ENCODE results near the gene NTS. TPM values are rescaled to one million over a fixed set of nuclear protein-coding genes. Genes with fewer than 3 reads are reported as not detected.
A peak's percentile ranks its signal among the peaks of the same experiment; 100 is the strongest.

Gene NTS
- total RNA-seq, 1 experiment from 2014 or later = 21.9 TPM

DNA sequence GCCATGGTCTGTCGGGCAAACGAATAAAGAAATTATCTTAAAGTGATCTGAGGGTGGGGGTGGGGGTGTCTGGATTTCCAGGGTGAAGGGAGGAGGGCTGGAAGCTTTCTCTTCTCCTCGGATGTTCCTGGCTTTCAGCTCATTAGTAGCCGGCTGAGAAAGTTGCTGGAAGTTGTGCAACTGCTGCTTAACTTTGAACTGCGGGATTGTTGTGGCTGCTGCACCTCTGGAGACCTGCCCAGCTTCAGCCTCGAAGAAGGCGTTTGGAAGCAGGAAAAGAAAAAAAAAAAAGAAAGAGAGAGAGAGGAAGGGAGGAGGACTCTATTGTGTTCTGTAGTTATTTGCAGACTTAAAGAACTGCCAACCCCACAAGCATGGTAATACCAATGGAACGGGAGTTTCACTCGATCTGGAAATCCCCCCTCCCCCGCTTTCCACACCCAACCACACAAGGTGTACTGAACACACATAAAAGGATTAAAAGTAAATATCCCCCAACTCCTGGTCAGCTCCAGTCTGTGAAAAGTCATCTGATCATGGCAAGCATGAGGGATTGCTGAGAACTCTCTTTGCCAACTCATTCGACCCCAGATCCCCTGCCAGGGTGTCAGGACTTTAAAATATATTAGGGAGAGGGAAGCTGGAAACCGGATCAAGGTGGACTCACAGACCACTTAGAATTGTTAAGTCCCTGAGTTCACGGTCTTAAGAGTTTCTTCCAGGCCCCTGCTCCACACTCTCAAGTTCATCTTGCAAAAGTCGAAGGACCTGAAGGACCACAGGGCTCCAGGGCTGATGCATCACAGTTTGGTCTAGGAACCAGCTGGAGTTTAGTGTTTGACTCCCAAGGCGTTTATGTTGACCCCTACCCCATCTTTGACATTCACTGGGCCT, 37.7 kb upstream of the NTS start, which contains the start of gene RASSF9:
RASSF9 (minus strand) TSS at position 213 of the 894 bp plus-strand sequence; CDS start at position 5, 208 bp downstream.
- Mint-ChIP-seq H3K36me3 (no peaks in the 10 kb centered on the region), H3K4me1 (peaks cover 27% of the 10 kb centered on the region), H3K9me3 (no peaks in the 10 kb centered on the region), H3K4me3 (peak within 1 kb of the TSS; percentile 54), H3K27me3 (ENCODE audit: low read depth) (no peaks in the 10 kb centered on the region), H3K27ac (peak within 1 kb of the TSS; percentile 90)
- ATAC-seq = peak; percentile 38
- CTCF ChIA-PET = interaction anchor here (1.1 to 1.5 kb wide), 2 partner anchors 10 to 31 kb away, joined by 3 to 9 read pairs; no protein-coding TSS in a partner anchor
- DNase-seq (ENCODE audit: low spot score) = no peak
- no peak for TF ChIP-seq EMX1 (CRISPR knock-in tag; IDR thresholded peaks at IDR 0.05)
- TF ChIP-seq ESRRA (CRISPR knock-in tag; IDR thresholded peaks at IDR 0.05; ENCODE audit: borderline replicate concordance) = no peak
- TF ChIP-seq, protein P1, sequence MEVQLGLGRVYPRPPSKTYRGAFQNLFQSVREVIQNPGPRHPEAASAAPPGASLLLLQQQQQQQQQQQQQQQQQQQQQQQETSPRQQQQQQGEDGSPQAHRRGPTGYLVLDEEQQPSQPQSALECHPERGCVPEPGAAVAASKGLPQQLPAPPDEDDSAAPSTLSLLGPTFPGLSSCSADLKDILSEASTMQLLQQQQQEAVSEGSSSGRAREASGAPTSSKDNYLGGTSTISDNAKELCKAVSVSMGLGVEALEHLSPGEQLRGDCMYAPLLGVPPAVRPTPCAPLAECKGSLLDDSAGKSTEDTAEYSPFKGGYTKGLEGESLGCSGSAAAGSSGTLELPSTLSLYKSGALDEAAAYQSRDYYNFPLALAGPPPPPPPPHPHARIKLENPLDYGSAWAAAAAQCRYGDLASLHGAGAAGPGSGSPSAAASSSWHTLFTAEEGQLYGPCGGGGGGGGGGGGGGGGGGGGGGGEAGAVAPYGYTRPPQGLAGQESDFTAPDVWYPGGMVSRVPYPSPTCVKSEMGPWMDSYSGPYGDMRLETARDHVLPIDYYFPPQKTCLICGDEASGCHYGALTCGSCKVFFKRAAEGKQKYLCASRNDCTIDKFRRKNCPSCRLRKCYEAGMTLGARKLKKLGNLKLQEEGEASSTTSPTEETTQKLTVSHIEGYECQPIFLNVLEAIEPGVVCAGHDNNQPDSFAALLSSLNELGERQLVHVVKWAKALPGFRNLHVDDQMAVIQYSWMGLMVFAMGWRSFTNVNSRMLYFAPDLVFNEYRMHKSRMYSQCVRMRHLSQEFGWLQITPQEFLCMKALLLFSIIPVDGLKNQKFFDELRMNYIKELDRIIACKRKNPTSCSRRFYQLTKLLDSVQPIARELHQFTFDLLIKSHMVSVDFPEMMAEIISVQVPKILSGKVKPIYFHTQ (CRISPR knock-in tag; IDR thresholded peaks at IDR 0.05) = no peak
- TF ChIP-seq, protein P2, sequence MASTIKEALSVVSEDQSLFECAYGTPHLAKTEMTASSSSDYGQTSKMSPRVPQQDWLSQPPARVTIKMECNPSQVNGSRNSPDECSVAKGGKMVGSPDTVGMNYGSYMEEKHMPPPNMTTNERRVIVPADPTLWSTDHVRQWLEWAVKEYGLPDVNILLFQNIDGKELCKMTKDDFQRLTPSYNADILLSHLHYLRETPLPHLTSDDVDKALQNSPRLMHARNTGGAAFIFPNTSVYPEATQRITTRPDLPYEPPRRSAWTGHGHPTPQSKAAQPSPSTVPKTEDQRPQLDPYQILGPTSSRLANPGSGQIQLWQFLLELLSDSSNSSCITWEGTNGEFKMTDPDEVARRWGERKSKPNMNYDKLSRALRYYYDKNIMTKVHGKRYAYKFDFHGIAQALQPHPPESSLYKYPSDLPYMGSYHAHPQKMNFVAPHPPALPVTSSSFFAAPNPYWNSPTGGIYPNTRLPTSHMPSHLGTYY (CRISPR knock-in tag; IDR thresholded peaks at IDR 0.05) = no peak
- TF ChIP-seq CREM (CRISPR knock-in tag; IDR thresholded peaks at IDR 0.05) = no peak
- TF ChIP-seq GRHL2 (CRISPR knock-in tag; IDR thresholded peaks at IDR 0.05; ENCODE audit: insufficient replicate concordance, severe bottlenecking) = no peak
- TF ChIP-seq TCF7 (CRISPR knock-in tag; IDR thresholded peaks at IDR 0.05; ENCODE audit: low read depth) = no peak
- TF ChIP-seq, protein P3, sequence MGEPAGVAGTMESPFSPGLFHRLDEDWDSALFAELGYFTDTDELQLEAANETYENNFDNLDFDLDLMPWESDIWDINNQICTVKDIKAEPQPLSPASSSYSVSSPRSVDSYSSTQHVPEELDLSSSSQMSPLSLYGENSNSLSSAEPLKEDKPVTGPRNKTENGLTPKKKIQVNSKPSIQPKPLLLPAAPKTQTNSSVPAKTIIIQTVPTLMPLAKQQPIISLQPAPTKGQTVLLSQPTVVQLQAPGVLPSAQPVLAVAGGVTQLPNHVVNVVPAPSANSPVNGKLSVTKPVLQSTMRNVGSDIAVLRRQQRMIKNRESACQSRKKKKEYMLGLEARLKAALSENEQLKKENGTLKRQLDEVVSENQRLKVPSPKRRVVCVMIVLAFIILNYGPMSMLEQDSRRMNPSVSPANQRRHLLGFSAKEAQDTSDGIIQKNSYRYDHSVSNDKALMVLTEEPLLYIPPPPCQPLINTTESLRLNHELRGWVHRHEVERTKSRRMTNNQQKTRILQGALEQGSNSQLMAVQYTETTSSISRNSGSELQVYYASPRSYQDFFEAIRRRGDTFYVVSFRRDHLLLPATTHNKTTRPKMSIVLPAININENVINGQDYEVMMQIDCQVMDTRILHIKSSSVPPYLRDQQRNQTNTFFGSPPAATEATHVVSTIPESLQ (CRISPR knock-in tag; IDR thresholded peaks at IDR 0.05) = no peak
- TF ChIP-seq TEAD1 (CRISPR knock-in tag; IDR thresholded peaks at IDR 0.05) = no peak
- TF ChIP-seq, protein P4, sequence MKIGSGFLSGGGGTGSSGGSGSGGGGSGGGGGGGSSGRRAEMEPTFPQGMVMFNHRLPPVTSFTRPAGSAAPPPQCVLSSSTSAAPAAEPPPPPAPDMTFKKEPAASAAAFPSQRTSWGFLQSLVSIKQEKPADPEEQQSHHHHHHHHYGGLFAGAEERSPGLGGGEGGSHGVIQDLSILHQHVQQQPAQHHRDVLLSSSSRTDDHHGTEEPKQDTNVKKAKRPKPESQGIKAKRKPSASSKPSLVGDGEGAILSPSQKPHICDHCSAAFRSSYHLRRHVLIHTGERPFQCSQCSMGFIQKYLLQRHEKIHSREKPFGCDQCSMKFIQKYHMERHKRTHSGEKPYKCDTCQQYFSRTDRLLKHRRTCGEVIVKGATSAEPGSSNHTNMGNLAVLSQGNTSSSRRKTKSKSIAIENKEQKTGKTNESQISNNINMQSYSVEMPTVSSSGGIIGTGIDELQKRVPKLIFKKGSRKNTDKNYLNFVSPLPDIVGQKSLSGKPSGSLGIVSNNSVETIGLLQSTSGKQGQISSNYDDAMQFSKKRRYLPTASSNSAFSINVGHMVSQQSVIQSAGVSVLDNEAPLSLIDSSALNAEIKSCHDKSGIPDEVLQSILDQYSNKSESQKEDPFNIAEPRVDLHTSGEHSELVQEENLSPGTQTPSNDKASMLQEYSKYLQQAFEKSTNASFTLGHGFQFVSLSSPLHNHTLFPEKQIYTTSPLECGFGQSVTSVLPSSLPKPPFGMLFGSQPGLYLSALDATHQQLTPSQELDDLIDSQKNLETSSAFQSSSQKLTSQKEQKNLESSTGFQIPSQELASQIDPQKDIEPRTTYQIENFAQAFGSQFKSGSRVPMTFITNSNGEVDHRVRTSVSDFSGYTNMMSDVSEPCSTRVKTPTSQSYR (CRISPR knock-in tag; IDR thresholded peaks at IDR 0.05) = no peak
- TF ChIP-seq ZNF138 (CRISPR knock-in tag; conservative IDR thresholded peaks at IDR 0.05) = no peak
- TF ChIP-seq CREB1 (CRISPR knock-in tag; IDR thresholded peaks at IDR 0.05) = no peak
- TF ChIP-seq, protein P5, sequence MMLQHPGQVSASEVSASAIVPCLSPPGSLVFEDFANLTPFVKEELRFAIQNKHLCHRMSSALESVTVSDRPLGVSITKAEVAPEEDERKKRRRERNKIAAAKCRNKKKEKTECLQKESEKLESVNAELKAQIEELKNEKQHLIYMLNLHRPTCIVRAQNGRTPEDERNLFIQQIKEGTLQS (CRISPR knock-in tag; conservative IDR thresholded peaks at IDR 0.05) = no peak
- no peak for TF ChIP-seq IRF2 (CRISPR knock-in tag; IDR thresholded peaks at IDR 0.05; ENCODE audit: borderline replicate concordance, low read depth)
- TF ChIP-seq FOXP1 (CRISPR knock-in tag; IDR thresholded peaks at IDR 0.05; ENCODE audit: borderline replicate concordance) = no peak
- POLR2A ChIA-PET = no interaction called here
